IPS-18c (cell line): ENCODE data around the gene OGN.

Experiments used
- H3K4me3 ChIP-seq: 2 replicates; pipeline ENCODE4 v1.7.0; 2013; ENCODE audit warnings: low read depth, mild to moderate bottlenecking, low read length, moderate library complexity; ENCODE audit not compliant: insufficient read depth
- H3K9me3 ChIP-seq: one replicate; pipeline ENCODE4 v1.6.1; 2013; ENCODE audit warnings: mild to moderate bottlenecking, low read length, moderate library complexity; ENCODE audit not compliant: control insufficient read depth, insufficient read depth

Gene OGN

GRCh38 chr9:92377876-92378275 lies 26.5 kb downstream of the OGN start:
- Histone ChIP-seq H3K4me3 (no peak overlapping the region), H3K9me3 (no peaks in the 10 kb centered on the region)

GRCh38 chr9:92373167-92373566 lies 31.2 kb downstream of the OGN start:
- Histone ChIP-seq H3K4me3 (no peak overlapping the region), H3K9me3 (no peaks in the 10 kb centered on the region)

GRCh38 chr9:92369075-92369474 lies 35.3 kb downstream of the OGN start:
- Histone ChIP-seq H3K9me3 (no peaks in the 10 kb centered on the region), H3K4me3 (no peak overlapping the region)

GRCh38 chr9:92360083-92360482 lies 44.3 kb downstream of the OGN start:
- Histone ChIP-seq H3K4me3 (no peak overlapping the region), H3K9me3 (no peaks in the 10 kb centered on the region)

- Histone ChIP-seq H3K4me3 (no peak overlapping the region), H3K9me3 (no peaks in the 10 kb centered on the region)
Measured at GRCh38 chr9:92359394-92359995, 44.9 kb downstream of the OGN start.

- Histone ChIP-seq H3K4me3 (no peak overlapping the region), H3K9me3 (no peaks in the 10 kb centered on the region)
Measured at GRCh38 chr9:92353051-92353450, 51.3 kb downstream of the OGN start.

- no peak overlapping the region for H3K4me3 ChIP-seq
- no peaks in the 10 kb centered on the region for H3K9me3 ChIP-seq
Measured at GRCh38 chr9:92350740-92351133, 53.6 kb downstream of the OGN start.

GRCh38 chr9:92349771-92350739 lies 54.3 kb downstream of the OGN start:
- Histone ChIP-seq H3K4me3 (no peak overlapping the region), H3K9me3 (no peaks in the 10 kb centered on the region)

- Histone ChIP-seq H3K4me3 (no peak overlapping the region), H3K9me3 (no peaks in the 10 kb centered on the region)
Measured at GRCh38 chr9:92345582-92345981, 58.8 kb downstream of the OGN start.

GRCh38 chr9:92342825-92343488 lies 61.4 kb downstream of the OGN start:
- H3K4me3 ChIP-seq: no peak overlapping the region

GRCh38 chr9:92341578-92341977 lies 62.8 kb downstream of the OGN start:
- H3K9me3 ChIP-seq: no peaks in the 10 kb centered on the region
- H3K4me3 ChIP-seq: no peak overlapping the region

More at GRCh38 chr9:92342825-92343488, 61.4 kb downstream of the OGN start:
- H3K9me3 ChIP-seq: no peaks in the 10 kb centered on the region

- no peak overlapping the region for H3K4me3 ChIP-seq
- no peaks in the 10 kb centered on the region for H3K9me3 ChIP-seq
Measured at GRCh38 chr9:92333282-92333634, 71.1 kb downstream of the OGN start.
